Esophagus muscularis mucosa (tissue), 3 donors: Measurements from ENCODE around the gene CCDC85C.

Source experiments
- CTCF ChIP-seq, 3 experiments: fragments of 200-600 bp in 2 of 3; fragments of 450-650 bp in 1 of 3; sonication (generic) in 2 of 3; IDR thresholded peaks; one replicate each; pipeline ENCODE4 v1.5.1; 2017 to 2019; ENCODE audit warnings: antibody characterized with exemption in 3 of 3, mild to moderate bottlenecking in 2 of 3, moderate library complexity in 1 of 3
- POLR2A ChIP-seq: fragments of 450-650 bp; IDR thresholded peaks from one replicate; pipeline ENCODE4 v1.6.1; 2017; ENCODE audit warnings: antibody characterized with exemption, moderate library complexity, mild to moderate bottlenecking, low read depth

DNA sequence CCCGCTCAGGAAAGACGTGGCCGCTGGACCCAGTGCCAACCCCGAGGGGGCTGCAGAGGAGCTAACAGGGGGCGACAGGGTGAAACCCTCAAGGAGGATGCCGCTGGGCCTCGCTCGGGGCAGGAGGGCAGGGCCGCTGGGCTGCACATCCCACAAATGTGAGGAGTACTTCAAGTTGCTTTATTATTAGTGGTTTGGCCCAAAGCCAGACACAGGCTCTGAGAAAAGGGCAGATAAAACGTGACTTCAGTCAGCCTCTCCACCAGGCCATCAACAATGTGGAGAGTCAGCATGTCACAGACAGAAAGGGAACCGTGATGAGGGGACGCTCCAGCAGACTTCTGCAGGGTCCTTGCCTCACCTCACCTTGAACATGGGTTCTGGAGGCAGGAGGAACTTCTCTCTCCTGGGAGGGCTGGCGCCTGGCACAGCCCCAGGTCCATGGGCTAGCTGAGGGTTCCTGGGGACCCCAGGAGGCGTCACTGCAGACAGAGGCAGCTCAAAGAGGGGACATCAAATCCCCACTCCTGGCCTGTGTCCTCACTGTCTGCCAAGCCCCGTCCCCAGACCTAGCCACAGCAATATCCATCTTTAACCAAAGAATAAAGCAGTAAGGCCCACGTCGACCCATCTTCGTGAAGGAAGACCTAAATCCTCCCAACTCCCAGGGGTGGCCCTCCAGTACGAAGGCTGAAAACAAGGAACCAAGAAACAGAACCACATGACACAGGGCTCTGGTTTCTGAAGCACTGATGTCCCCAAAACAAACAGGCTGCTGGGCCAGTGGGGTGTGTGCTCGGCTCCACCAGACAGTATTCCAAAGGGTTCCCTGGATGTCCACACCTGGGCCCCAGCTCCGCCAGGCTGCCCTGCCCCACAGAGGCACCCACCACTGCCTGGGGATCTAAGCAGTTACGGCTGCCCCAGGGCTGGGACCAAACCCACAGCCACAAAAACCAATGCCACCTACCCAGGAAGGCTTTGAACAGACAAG is 35.1 kb downstream of the CCDC85C start:
- TF ChIP-seq CTCF (IDR thresholded peaks at IDR 0.05) (no peak), POLR2A (no peak)
